Endothelial cell of coronary artery (primary cell): ENCODE results near the gene CNTFR. TPM values are rescaled to one million over a fixed set of nuclear protein-coding genes. Genes with fewer than 3 reads are reported as not detected.

ENCODE experiments used
- total RNA-seq: library from RNA; depleted of rRNA; stranded (reverse); fragments of >200 nt; gene quantifications from 2 replicates; pipeline ENCODE4 v1.2.3, GENCODE V29; 2014

Gene CNTFR, protein sequence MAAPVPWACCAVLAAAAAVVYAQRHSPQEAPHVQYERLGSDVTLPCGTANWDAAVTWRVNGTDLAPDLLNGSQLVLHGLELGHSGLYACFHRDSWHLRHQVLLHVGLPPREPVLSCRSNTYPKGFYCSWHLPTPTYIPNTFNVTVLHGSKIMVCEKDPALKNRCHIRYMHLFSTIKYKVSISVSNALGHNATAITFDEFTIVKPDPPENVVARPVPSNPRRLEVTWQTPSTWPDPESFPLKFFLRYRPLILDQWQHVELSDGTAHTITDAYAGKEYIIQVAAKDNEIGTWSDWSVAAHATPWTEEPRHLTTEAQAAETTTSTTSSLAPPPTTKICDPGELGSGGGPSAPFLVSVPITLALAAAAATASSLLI
- total RNA-seq = not detected in 2 replicates

GRCh38 chr9:34589636-34590380 is at the start of gene CNTFR:
Gene CNTFR, minus strand, starts transcription at chr9:34589724. Its CDS starts 20,743 bp downstream, at chr9:34568981.

GRCh38 chr9:34637356-34638137 is 48.0 kb upstream of the CNTFR start, which contains the start of gene SIGMAR1:
Gene SIGMAR1, minus strand, starts transcription at chr9:34637787. Its CDS starts 90 bp downstream, at chr9:34637697.

DNA sequence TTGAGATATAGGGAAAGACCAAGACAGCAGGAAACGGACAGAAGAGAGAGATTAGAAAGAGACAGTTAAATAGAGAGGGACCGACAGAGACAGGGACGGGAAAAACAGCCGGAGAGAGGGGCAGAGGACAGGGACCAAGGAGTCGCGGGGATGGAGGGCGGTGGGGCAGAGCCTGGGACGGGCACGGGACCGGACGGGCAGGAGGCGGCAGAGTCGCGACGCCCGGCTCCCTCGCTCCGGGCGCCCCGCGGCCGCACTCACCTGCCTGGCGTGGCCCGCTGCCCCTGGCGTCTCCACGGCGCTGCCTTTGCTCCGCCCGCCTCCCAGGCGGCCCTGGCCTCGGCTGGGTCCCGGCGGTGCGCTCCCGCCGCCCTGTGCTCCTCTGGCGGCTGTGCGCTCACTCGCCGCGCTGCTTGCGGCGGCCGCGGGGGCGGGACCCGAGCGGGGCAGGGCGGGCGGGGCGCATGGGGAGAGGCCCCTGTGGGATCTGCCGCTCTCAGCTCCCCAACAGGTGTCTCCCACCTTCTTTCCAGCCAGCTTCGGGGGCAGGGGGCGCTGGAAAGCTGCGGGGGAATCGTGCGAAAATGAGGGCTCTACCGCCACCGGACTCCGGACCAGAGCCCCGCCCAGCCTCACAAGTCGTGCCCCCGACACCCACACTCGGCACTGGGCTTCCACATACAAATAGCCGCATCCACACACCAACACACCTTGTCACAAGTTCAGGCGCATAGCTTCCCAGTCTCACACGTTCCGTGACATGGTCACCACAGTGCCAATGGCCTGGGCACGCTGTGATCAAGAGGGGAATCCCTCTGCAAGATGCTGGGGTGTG is 39.3 kb upstream of the CNTFR start, which contains the start of gene ARID3C:
ARID3C (minus strand) TSS at position 411 of the 835 bp plus-strand sequence. CDS start 1,052 bp downstream, outside the sequence.

GRCh38 chr9:34620061-34620994 is 30.8 kb upstream of the CNTFR start, which contains the start of gene DCTN3:
Gene DCTN3, minus strand, starts transcription at chr9:34620495. Its CDS starts 31 bp downstream, at chr9:34620464.

GRCh38 chr9:34611811-34612787 is 22.6 kb upstream of the CNTFR start, which contains the start of gene RPP25L:
Gene RPP25L, minus strand, starts transcription at chr9:34612097. Its CDS starts 801 bp downstream, at chr9:34611296.

DNA sequence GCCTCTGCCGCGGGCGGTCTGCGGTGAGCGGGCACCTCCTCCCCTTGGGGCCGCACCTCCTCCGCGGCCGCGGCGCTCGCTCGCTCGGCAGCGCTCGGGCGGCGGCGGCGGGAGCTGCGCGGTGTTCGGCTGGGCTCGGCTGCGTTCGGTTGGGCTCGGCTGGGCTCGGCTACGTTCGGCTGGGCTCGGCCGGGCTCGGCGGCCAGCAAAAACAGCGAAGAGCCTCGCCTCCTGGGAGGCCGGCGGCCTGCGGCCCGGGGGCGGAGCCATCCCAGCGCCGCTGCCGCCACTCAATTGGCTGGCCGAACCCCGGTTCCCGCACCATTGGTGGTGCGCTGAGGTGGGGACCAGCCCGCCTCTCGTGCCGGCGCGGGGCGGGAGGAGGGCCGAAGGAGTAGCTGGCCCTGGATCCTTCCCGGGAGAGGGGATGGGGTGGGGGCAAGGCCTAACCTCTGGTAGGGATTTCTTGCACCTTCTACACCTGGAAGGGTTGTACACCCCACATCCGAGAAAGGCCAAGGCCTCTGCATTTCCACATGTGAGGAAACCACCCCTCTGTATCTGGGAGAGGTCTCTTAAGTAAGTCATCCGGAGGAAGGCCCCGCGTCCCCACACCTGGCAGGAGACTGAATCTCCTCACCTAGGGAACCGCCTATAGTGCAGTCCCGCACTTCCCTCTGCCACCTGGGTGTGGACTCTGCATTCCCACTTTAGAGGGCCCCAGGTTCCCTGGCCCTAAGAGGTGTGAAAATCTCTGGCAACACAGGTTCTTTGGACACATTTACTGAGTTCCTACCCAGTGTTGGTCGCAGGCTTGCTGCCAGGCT is 66.3 kb downstream of the CNTFR start, which contains the start of gene ENHO:
ENHO (minus strand) TSS at position 20 of the 827 bp plus-strand sequence. CDS start 1,295 bp downstream, outside the sequence.

Other genes starting within 250 kb of the CNTFR start
- gene MYORG, start 212.8 kb downstream of the CNTFR start, total RNA-seq = 2.4 TPM in 2 replicates
- gene FAM219A, start 131.2 kb downstream of the CNTFR start, total RNA-seq = 12.2 and 16.9 TPM in 2 replicates
- gene DNAI1, start 130.9 kb downstream of the CNTFR start, total RNA-seq = 0.45 TPM in 1 of 2 replicates, not detected in the other
- gene ENHO, start 66.7 kb downstream of the CNTFR start, total RNA-seq = 0.09 TPM in 1 of 2 replicates, not detected in the other
- gene RPP25L, start 22.4 kb upstream of the CNTFR start, total RNA-seq = 18.0 and 20.8 TPM in 2 replicates
- gene DCTN3, start 30.8 kb upstream of the CNTFR start, total RNA-seq = 85.8 and 103 TPM in 2 replicates
- gene ARID3C, start 39.3 kb upstream of the CNTFR start, total RNA-seq = 0.09 TPM in 2 replicates
- 41.1 and 46.3 TPM in 2 replicates for gene SIGMAR1, start 48.1 kb upstream of the CNTFR start, total RNA-seq
- 17.2 and 30.2 TPM in 2 replicates for gene GALT, start 57.0 kb upstream of the CNTFR start, total RNA-seq
- gene IL11RA, start 62.5 kb upstream of the CNTFR start, total RNA-seq = 4.8 and 7.1 TPM in 2 replicates
- not detected in 2 replicates for gene CCL27, start 72.9 kb upstream of the CNTFR start, total RNA-seq
- not detected in 2 replicates for gene CCL19, start 101.6 kb upstream of the CNTFR start, total RNA-seq
- gene CCL21, start 120.4 kb upstream of the CNTFR start, total RNA-seq = not detected in 2 replicates